ENCODE measurements around the gene FAM3C.

The FAM3C gene

DNA sequence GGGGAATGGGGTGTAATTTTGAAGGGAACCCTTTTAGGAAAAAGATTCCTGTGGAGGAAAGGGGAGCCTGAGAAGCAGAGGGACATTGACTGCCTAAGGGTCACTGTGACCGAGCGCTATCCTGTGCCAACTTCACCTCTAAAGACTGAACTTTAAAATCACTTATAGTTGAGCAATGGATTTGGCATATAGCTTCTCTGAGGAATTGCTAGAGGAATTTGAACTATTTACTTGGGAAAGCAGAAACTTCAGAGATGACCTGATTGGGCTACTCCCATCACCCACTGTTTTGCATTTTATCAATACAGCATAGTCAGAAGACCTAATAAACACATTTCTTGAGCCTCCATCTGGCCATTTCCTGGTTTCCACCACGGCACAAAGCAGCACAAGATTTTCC is 91.0 kb downstream of the FAM3C start:
- H2AFZ ChIP-seq (ENCODE audit: low read length) = no peak overlapping the region; the same call in 1 of the 2 replicates
- H3K79me2 ChIP-seq (ENCODE audit: insufficient read depth, low read length) = no peaks in the 10 kb centered on the region
- peak overlapping the region; percentile 6 for H3K27ac ChIP-seq (ENCODE audit: low read depth, low read length, poor library complexity, severe bottlenecking)
- no peaks in the 10 kb centered on the region for H3K27me3 ChIP-seq (ENCODE audit: insufficient read depth, low read length)
- TF ChIP-seq EZH2 (IDR thresholded peaks at IDR 0.05; ENCODE audit: borderline replicate concordance, low read length) = no peak
- no peak for TF ChIP-seq CTCF (IDR thresholded peaks at IDR 0.05; ENCODE audit: low read length)
- H3F3A ChIP-seq (ENCODE audit: insufficient read depth, low read length) = no peaks in the 10 kb centered on the region
- no peak overlapping the region for H3K4me2 ChIP-seq (ENCODE audit: low read length)
- H3K4me1 ChIP-seq (ENCODE audit: insufficient read depth, low read length, severe bottlenecking) = peaks cover 53% of the 10 kb centered on the region
- H3K9ac ChIP-seq (ENCODE audit: low read length) = no peak overlapping the region
- H3K9me2 ChIP-seq (ENCODE audit: low read depth, low read length) = no peaks in the 10 kb centered on the region
- H3K4me3 ChIP-seq (ENCODE audit: low read depth, low read length, poor library complexity, severe bottlenecking) = no peak overlapping the region
- H3K9me3 ChIP-seq (ENCODE audit: low read length) = peaks cover 4% of the 10 kb centered on the region; the same call in 1 of the 2 replicates
- H4K20me1 ChIP-seq (ENCODE audit: insufficient read depth, low read length) = no peaks in the 10 kb centered on the region
- no peaks in the 10 kb centered on the region for H3K36me3 ChIP-seq (ENCODE audit: insufficient read depth, low read length)

DNA sequence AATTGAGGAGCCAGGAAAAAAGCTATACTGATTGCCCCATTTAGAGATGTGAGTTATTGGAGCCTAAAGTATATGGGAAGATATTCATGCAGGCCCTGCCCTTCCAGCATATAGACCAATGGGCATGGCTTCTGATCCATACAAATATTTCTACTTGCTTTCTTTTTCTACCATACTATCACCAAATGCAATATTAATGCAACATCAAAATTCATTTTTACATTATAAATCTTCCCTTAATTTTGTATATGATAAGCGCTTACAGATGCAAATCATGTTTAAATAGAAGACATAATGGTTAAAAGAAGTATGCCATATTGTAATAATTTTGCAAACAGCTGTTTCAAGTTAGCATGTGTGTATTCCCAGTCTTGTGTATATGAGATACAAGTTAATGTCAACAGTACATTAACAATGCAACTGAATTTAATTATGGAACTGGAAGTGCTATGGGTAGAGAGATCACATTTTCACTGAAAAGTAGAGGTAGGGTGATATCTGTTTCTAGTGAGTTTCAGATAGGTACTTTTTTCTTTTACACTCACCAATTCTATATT is 91.9 kb downstream of the FAM3C start:
- no peaks in the 10 kb centered on the region for H4K20me1 ChIP-seq (ENCODE audit: insufficient read depth, low read length)
- no peaks in the 10 kb centered on the region for H3K9me3 ChIP-seq (ENCODE audit: low read length)
- no peaks in the 10 kb centered on the region for H3K9me2 ChIP-seq (ENCODE audit: low read depth, low read length)
- H3F3A ChIP-seq (ENCODE audit: insufficient read depth, low read length) = no peaks in the 10 kb centered on the region
- no peaks in the 10 kb centered on the region for H3K79me2 ChIP-seq (ENCODE audit: insufficient read depth, low read length)
- H3K4me3 ChIP-seq (ENCODE audit: low read depth, low read length, poor library complexity, severe bottlenecking) = no peak overlapping the region
- peaks cover 53% of the 10 kb centered on the region for H3K4me1 ChIP-seq (ENCODE audit: insufficient read depth, low read length, severe bottlenecking)
- H2AFZ ChIP-seq (ENCODE audit: low read length) = no peak overlapping the region
- H3K36me3 ChIP-seq (ENCODE audit: insufficient read depth, low read length) = no peaks in the 10 kb centered on the region
- H3K27ac ChIP-seq (ENCODE audit: low read depth, low read length, poor library complexity, severe bottlenecking) = no peak overlapping the region
- H3K27me3 ChIP-seq (ENCODE audit: insufficient read depth, low read length) = no peaks in the 10 kb centered on the region
- no peak overlapping the region for H3K4me2 ChIP-seq (ENCODE audit: low read length)
- TF ChIP-seq CTCF (IDR thresholded peaks at IDR 0.05; ENCODE audit: low read length) = no peak
- TF ChIP-seq EZH2 (IDR thresholded peaks at IDR 0.05; ENCODE audit: borderline replicate concordance, low read length) = no peak
- H3K9ac ChIP-seq (ENCODE audit: low read length) = no peak overlapping the region

DNA sequence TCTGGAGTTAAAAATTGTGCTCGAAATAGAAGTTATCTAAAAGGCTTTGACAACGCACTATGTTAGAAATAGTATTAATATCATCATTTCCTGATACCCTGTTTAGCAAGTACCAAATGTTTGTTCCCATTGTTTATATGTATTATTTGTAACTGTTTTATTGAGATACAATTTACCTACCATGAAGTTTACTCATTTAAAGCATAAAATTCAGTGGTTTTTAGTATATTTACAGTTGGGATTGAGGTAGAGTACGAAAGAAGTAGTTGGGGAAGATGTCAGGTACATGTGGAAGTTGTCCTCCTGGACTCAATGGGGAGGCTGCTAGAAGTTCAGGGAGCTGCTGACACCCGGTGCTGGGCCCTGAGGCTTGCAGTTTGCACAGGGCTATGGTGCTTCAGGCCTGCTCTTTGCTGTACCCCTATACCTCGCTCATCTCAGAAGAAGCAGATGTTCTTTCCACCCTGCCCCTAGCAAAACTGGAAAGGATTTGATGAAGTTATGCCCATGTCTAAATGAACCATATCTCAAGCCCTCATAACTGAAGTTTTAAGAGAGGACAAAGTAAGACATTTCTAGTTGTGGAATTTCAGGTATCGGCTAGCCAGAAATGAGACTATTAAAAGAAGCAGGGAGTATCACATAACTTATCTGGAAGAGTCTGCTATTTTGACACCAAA is 92.5 kb downstream of the FAM3C start:
- H3K79me2 ChIP-seq (ENCODE audit: insufficient read depth, low read length) = no peaks in the 10 kb centered on the region
- TF ChIP-seq EZH2 (IDR thresholded peaks at IDR 0.05; ENCODE audit: borderline replicate concordance, low read length) (no peak), CTCF (IDR thresholded peaks at IDR 0.05; ENCODE audit: low read length) (no peak; the same call in 1 of the 2 replicates)
- no peak overlapping the region for H2AFZ ChIP-seq (ENCODE audit: low read length)
- H3K9me3 ChIP-seq (ENCODE audit: low read length) = no peaks in the 10 kb centered on the region
- H3K9me2 ChIP-seq (ENCODE audit: low read depth, low read length) = no peaks in the 10 kb centered on the region
- H3K4me3 ChIP-seq (ENCODE audit: low read depth, low read length, poor library complexity, severe bottlenecking) = no peak overlapping the region
- H3F3A ChIP-seq (ENCODE audit: insufficient read depth, low read length) = no peaks in the 10 kb centered on the region
- H3K27ac ChIP-seq (ENCODE audit: low read depth, low read length, poor library complexity, severe bottlenecking) = no peak overlapping the region
- H3K9ac ChIP-seq (ENCODE audit: low read length) = no peak overlapping the region
- H3K36me3 ChIP-seq (ENCODE audit: insufficient read depth, low read length) = no peaks in the 10 kb centered on the region
- no peaks in the 10 kb centered on the region for H3K27me3 ChIP-seq (ENCODE audit: insufficient read depth, low read length)
- no peaks in the 10 kb centered on the region for H4K20me1 ChIP-seq (ENCODE audit: insufficient read depth, low read length)
- peaks cover 52% of the 10 kb centered on the region for H3K4me1 ChIP-seq (ENCODE audit: insufficient read depth, low read length, severe bottlenecking)
- no peak overlapping the region for H3K4me2 ChIP-seq (ENCODE audit: low read length)

Measured in OCI-LY1 (cell line).